GM12891 (cell line): ENCODE measurements around the gene DLX4.

ENCODE experiments used
- PAX5 ChIP-seq: IDR thresholded peaks from 2 replicates; pipeline ENCODE4 v1.6.1; 2011; ENCODE audit warnings: low read length, moderate library complexity, mild to moderate bottlenecking; ENCODE audit not compliant: insufficient read depth, severe bottlenecking
- POLR2A ChIP-seq: IDR thresholded peaks from 2 replicates; pipeline ENCODE4 v1.6.1; 2011; ENCODE audit warnings: low read depth, low read length, control low read depth
- POLR2AphosphoS5 ChIP-seq: IDR thresholded peaks from 2 replicates; pipeline ENCODE4 v1.6.1; 2011; ENCODE audit warnings: low read depth, low read length, control low read depth
- SPI1 ChIP-seq: IDR thresholded peaks from 2 replicates; pipeline ENCODE4 v1.6.1; 2011; ENCODE audit warnings: low read depth, low read length, control low read depth
- TAF1 ChIP-seq: IDR thresholded peaks from 2 replicates; pipeline ENCODE4 v1.6.1; 2011; ENCODE audit warnings: low read depth, low read length, control low read depth

DNA sequence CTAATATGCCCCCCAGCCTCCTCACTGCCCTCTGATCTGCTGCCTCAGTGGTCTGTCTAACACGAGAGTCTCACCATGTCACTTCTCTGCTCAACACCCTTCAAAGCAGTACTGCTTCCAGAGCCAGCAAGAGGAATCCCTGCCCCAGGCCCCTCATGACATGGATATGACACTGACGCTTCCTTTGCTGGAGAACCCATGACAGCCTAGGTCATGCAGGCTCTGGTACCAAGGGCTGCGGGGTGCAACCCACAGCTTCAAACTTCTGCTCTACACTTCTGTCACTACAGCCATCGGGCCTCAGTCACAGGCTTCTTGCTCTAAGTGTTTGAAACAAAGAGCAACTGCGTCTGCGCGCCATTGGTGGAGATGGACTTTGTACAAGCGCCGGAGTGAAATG lies 32.6 kb upstream of the DLX4 start:
- TF ChIP-seq POLR2A (no peak), POLR2AphosphoS5 (no peak), TAF1 (no peak), SPI1 (no peak), PAX5 (no peak)
